EH (cell line): ENCODE measurements around the gene KRR1.
A peak's percentile ranks its signal among the peaks of the same experiment; 100 is the strongest.
"Not testable (repeated sequence)": the region's sequence is repeated elsewhere in the genome, so short reads cannot be mapped to it uniquely, and the experiment has no call there.

ENCODE experiments used
- DNase-seq: peaks from one replicate; pipeline ENCODE4 v3.0.0-alpha.2; 2015; ENCODE audit warnings: low read depth

Gene KRR1

GRCh38 chr12:75525263-75525662 lies 13.9 kb upstream of the KRR1 start:
- no peak for DNase-seq

GRCh38 chr12:75522124-75522523 lies 10.7 kb upstream of the KRR1 start:
- DNase-seq = not testable (repeated sequence)

- not testable (repeated sequence) for DNase-seq
These were observed 9.8 kb upstream of the KRR1 start for GRCh38 chr12:75521224-75521623.

- no peak for DNase-seq
These were observed 1.8 kb downstream of the KRR1 start for GRCh38 chr12:75509621-75510020.

GRCh38 chr12:75508159-75508558 lies 3.2 kb downstream of the KRR1 start:
- DNase-seq = no peak

- DNase-seq = no peak
These were observed 4.3 kb downstream of the KRR1 start for GRCh38 chr12:75507086-75507485.

- DNase-seq = peak; percentile 44
These were observed 5.6 kb downstream of the KRR1 start for GRCh38 chr12:75505706-75506312.

GRCh38 chr12:75503866-75504265 lies 7.5 kb downstream of the KRR1 start:
- DNase-seq = no peak

GRCh38 chr12:75503459-75503858 lies 8.0 kb downstream of the KRR1 start:
- no peak for DNase-seq

GRCh38 chr12:75491169-75491568 lies 20.2 kb downstream of the KRR1 start:
- DNase-seq = no peak

- peak; percentile 66 for DNase-seq
These were observed 21.7 kb downstream of the KRR1 start for GRCh38 chr12:75489613-75490210.

- DNase-seq = no peak
These were observed 22.2 kb downstream of the KRR1 start for GRCh38 chr12:75489187-75489586.

GRCh38 chr12:75488553-75488952 lies 22.9 kb downstream of the KRR1 start:
- peak; percentile 62 for DNase-seq

- no peak for DNase-seq
These were observed 24.1 kb downstream of the KRR1 start for GRCh38 chr12:75487308-75487707.

- DNase-seq = not testable (repeated sequence)
These were observed 27.0 kb downstream of the KRR1 start for GRCh38 chr12:75484450-75484849.

GRCh38 chr12:75483431-75483830 lies 28.0 kb downstream of the KRR1 start:
- peak; percentile 26 for DNase-seq

GRCh38 chr12:75482646-75483045 lies 28.8 kb downstream of the KRR1 start:
- peak; percentile 15 for DNase-seq

- peak; percentile 52 for DNase-seq
These were observed 29.6 kb downstream of the KRR1 start for GRCh38 chr12:75481774-75482173.

GRCh38 chr12:75481013-75481705 lies 30.2 kb downstream of the KRR1 start:
- DNase-seq = peak; percentile 45

- DNase-seq = peak; percentile 99
These were observed 30.9 kb downstream of the KRR1 start, which contains the start of gene GLIPR1 for GRCh38 chr12:75480469-75480949. Gene GLIPR1, plus strand, starts transcription at chr12:75480755. Its CDS starts 126 bp downstream, at chr12:75480881.

- DNase-seq = peak; percentile 79
These were observed 31.4 kb downstream of the KRR1 start for GRCh38 chr12:75479963-75480461.

- DNase-seq = peak; percentile 56
These were observed 33.2 kb downstream of the KRR1 start for GRCh38 chr12:75478116-75478794.
